ENCODE data around the gene USP22.
"Not testable (repeated sequence)": the region's sequence is repeated elsewhere in the genome, so short reads cannot be mapped to it uniquely, and the experiment has no call there.

USP22 gene

DNA sequence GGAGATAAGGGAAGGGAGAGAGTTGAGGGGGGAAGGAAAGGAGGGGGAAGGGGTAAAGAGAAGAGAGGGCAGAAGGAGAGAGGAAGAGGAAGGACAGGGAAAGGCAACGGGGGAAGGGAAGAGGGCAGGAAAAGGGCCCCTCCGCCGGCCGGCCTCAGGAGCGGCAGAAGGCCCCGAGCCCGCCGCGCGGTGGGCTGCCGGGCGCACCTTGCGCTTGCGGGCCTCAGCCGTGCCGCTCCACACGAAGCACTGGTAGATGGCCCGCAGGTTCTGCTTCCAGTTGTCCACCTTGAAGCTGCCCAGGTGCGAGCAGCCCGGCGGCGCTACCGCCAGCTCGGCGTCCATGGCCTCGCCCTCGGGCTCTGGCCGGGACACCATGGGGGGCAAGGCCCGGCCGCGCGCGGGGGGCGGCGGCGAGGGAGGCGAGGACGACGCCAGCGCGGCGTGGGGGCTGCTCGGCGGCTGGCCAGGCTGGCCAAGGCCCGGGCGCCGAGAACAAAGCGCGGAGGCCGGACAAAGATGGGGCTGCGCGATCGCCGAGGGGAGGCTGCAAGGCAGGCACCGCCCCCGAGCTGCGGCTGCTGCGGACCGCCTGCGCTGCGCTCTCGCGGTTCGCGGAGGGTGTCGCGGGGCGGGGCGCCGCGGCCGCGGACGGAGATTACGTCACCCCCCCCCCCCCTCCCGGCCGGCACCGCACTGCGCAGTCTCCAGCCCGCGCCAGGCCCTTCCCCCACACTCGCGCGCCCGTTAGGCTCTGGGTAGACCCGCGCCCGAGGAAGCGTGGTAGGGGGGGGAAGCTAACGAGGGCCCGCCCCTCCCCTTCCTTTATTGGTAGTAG lies at the start of gene USP22:
Gene USP22, minus strand, starts transcription at position 554 of the 838 bp plus-strand sequence. Its CDS starts 176 bp downstream, at position 378.
- peak; percentile 77 for DNase-seq

GRCh38 chr17:21090902-21091618 lies 48.2 kb upstream of the USP22 start:
- DNase-seq, result no peak

- no peak for DNase-seq
Measured at GRCh38 chr17:21089933-21090901, 47.4 kb upstream of the USP22 start.

GRCh38 chr17:21089145-21089544 lies 46.3 kb upstream of the USP22 start:
- no peak for DNase-seq

- DNase-seq, result no peak
Measured at GRCh38 chr17:21085707-21086106, 42.9 kb upstream of the USP22 start.

DNA sequence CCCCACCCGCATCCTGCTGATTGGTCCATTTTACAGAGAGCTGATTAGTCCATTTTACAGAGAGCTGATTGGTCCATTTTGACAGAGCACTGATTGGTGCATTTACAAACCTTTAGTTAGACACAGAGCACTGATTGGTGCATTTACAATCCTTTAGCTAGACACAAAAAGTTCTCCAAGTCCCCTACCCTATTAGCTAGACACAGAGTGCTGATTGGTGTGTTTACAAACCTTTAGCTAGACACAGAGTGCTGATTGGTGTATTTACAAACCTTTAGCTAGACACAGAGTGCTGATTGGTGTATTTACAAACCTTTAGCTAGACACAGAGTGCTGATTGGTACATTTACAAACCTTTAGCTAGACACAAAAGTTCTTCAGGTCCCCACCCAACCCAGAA lies 42.5 kb upstream of the USP22 start:
- DNase-seq, result not testable (repeated sequence)

DNA sequence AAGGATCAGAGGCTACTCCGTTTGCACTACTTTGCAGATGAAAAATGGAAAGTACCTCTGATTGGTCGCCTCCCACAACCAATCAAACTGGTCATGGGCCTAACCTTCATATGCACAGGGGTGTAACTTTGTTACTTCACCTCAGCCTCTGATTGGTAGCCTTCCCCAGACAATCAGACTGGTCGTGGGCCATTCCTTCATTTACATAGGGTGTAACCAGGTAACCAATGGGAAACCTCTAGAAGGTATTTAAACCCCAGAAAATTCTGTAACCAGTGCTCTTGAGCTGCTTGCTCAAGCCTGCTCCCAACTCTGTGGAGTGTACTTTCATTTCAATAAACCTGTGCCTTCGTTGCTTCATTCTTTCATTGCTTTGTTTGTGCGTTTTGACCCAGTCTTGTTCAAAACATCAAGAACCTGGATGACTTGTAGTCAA lies 39.2 kb upstream of the USP22 start:
- DNase-seq, result no peak

- no peak for DNase-seq
Measured at GRCh38 chr17:21079196-21079595, 36.4 kb upstream of the USP22 start.

DNA sequence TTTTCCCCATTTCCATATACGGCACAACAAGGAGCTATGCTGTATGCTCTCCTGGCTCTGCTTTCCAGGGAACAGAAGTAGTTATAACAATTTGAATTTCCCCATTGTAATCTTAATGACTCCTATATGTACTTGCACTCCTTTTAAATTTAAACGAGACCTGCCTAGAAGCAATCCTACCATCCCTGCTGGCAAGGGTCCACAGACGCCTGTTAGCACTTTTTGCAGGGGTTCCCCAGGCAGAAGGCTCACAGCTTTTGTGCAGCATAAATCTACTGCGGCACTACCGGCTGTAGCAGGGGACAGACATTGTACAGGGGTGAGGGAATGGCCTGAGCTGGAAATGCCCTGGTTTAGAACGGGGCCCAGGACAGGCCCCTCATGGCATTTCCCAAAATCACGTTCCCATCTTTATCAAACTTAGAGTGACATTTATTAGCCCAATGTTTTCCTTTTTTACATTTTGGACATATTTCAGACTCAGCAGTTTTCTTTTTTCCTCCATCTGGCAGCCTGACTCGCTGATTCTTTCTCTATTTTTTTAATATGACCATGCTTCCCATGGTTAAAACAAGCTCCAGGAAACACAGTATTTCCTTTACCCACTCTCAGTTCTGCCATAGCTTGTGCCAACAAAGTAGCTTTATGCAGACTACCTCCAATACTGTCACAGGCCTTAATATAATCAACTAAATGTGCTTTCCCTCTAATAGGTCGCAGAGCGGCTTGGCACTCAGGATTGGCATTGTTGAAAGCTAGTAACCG lies 35.4 kb upstream of the USP22 start:
- DNase-seq, result no peak

- no peak for DNase-seq
Measured at GRCh38 chr17:21077281-21077680, 34.5 kb upstream of the USP22 start.

DNA sequence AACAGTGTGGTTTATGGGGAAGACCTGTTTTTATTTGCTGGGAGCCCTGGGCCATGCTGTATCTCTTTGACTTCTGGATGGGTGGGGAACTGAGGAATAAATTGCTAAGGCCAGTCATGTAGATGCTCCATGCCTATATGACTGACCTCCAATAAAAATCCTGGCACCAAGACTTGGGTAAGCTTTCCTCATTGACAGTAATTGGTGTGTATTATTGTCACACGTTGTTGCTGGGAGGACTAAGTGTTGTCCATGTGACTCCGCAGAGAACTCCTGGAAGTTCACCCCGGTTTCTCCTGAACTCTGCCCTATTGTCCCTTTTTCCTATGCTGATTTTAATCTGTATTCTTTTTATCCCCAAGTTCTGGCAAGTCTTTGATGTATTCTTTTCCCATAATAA lies 33.4 kb upstream of the USP22 start:
- no peak for DNase-seq

DNA sequence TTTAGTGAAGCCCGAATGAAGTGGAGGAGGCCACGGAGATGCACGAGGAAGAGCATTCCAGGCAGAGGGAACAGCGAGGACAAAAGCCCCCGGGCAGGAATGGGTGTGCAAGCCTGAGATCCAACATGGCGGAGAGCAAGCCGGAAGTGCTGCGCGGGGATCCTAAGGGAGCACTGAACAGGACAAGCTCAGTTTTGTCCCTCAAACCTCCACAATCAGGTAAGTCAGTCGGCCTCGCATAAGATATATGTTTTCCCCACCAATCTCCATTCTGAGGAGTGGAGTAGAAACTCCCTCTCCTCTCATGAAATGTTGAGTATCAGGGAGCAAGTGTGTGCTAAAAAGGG lies 32.9 kb upstream of the USP22 start:
- DNase-seq, result no peak

DNA sequence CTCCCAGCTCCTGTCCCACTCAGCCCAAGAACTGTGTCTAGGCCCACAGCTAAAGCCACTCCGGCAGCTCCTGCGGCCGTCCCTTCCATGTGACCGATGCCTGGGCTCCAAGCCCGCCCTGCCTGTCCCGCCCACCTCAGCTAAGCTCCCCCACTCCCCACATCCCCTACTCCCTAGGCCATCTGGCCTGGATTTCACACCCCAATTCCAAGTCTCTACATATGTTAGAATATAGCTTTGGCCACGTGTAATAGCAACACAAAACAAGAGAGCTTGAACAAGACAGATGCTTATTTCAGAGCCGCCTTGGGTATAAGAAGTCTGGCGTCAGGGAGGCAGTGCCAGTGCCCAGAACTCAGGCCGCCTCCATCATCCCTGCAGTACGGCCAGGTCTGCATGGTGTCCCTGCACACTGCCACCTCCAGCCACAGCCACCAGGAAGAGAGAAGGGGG lies 30.0 kb upstream of the USP22 start:
- DNase-seq, result peak; percentile 32

GRCh38 chr17:21066394-21066793 lies 23.6 kb upstream of the USP22 start:
- no peak for DNase-seq

DNA sequence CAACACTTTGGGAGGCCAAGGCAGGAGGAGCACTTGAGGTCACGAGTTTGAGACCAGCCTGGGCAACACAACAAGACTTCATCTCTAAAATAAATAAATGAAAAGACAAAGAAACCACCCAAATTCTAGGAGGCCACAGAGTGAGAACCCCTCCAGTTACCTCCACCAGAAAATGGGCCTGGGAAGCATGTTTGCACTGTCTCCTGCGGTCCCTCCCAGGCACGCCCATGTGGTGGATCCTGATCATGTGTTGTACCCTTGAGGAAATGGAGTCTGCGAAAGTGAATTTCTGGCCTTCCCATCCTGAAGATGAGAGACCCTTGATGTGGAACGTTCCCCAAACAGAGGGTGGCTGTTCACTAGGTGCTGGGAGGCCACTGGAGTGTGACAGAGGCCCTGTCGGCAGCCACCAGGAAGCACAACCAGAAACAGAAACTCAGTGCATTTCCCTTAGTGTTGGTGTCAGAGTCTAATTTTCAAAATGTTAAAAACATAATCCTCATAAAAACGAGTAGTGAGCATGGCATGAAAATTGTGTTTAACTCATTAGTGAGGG lies 19.2 kb upstream of the USP22 start:
- no peak for DNase-seq

- DNase-seq, result no peak
Measured at GRCh38 chr17:21061158-21061835, 18.5 kb upstream of the USP22 start.

- DNase-seq, result no peak
Measured at GRCh38 chr17:21059761-21060160, 16.9 kb upstream of the USP22 start.

DNA sequence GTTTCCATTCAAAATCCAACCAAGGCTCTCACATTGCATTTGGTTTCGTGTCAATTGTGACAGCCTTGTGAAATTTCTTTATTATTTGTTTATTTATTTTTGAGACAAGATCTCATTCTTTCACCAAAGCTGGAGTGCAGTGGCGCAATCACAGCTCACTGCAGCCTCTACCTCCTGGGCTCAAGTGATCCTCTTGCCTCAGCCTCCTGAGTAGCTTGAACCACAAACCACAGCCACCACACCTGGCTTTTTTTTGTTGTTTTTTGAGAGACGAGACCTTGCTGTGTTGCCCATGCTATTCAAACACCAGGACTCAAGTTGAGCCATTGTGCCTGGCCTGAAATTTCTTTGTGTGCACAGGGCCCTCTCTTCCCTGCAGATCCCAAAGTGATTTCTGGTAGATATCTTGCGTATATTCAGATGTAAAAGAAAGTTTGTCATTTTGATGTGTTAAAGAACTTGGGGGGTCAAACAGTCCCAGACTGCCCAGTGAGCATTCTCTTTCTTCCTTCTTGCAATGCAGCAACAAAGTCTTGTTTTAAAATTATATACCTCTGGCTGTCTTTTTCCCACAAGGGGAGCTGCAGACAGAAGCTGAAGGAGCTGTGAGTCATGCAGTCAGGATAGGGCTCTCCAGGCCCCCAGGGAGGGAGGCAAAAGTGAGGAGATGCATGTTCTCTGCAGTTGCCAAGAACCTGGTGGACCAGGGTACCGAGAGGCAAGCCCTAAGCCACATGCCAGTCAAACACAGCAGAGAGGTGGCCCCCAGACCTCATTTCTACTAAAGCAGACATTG lies 15.5 kb upstream of the USP22 start:
- no peak for DNase-seq

GRCh38 chr17:21053056-21053455 lies 10.2 kb upstream of the USP22 start:
- not testable (repeated sequence) for DNase-seq

DNA sequence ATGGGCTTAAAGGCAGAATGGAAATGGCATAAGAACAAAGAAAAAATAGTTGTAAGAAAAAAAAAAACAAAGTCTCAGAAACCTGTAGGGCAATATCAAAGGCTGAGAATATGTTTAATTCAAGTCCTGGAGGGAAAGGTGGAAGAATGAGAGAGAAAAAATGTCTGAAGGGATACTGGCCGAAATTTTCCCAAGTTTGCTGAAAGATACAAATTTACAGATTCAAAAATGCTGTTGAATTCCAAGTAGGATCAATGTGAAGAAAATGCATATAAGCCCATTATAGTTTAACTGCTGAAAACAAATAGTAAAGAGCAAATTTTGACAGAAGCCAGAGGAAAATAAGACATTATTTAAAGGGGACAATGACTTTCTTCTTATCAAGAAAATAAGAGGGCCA lies 6.6 kb upstream of the USP22 start:
- no peak for DNase-seq
